Stimulated activated CD8-positive, alpha-beta memory T cell treated with anti-CD3 and anti-CD28 coated beads, Interleukin-4, amount 100 ng/mL, for 48 hours (primary cell): ENCODE results near the gene LSM14B.
"Not testable (repeated sequence)": the region's sequence is repeated elsewhere in the genome, so short reads cannot be mapped to it uniquely, and the experiment has no call there.

Experiments
- DNase-seq: peaks from one replicate; pipeline ENCODE4 v3.0.0-alpha.2; 2020

LSM14B gene

GRCh38 chr20:62114894-62115293 is 7.4 kb upstream of the LSM14B start:
- no peak for DNase-seq

- DNase-seq: not testable (repeated sequence)
Measured at GRCh38 chr20:62115800-62116407, 6.4 kb upstream of the LSM14B start.

GRCh38 chr20:62116558-62117361 is 5.5 kb upstream of the LSM14B start:
- no peak for DNase-seq

GRCh38 chr20:62117362-62117646 is 5.0 kb upstream of the LSM14B start:
- DNase-seq: no peak

- peak; percentile 63 for DNase-seq
Measured at GRCh38 chr20:62117658-62118057, 4.6 kb upstream of the LSM14B start.

- DNase-seq: no peak
Measured at GRCh38 chr20:62118113-62119043, 3.9 kb upstream of the LSM14B start.

GRCh38 chr20:62119115-62119514 is 3.2 kb upstream of the LSM14B start:
- DNase-seq: no peak

GRCh38 chr20:62119591-62120364 is 2.5 kb upstream of the LSM14B start:
- DNase-seq: no peak

- DNase-seq: no peak
Measured at GRCh38 chr20:62120365-62120762, 1.9 kb upstream of the LSM14B start.

- no peak for DNase-seq
Measured at GRCh38 chr20:62120990-62121775, 1.1 kb upstream of the LSM14B start.

- peak; percentile 56 for DNase-seq
Measured at GRCh38 chr20:62122654-62123449, 577 bp downstream of the LSM14B start.

- no peak for DNase-seq
Measured at GRCh38 chr20:62123450-62124118, 1.3 kb downstream of the LSM14B start.

- DNase-seq: no peak
Measured at GRCh38 chr20:62126141-62126540, 3.9 kb downstream of the LSM14B start.

GRCh38 chr20:62127799-62128198 is 5.5 kb downstream of the LSM14B start:
- DNase-seq: no peak

GRCh38 chr20:62128502-62128901 is 6.2 kb downstream of the LSM14B start:
- DNase-seq: no peak

- DNase-seq: no peak
Measured at GRCh38 chr20:62129731-62130531, 7.7 kb downstream of the LSM14B start.

GRCh38 chr20:62131560-62132320 is 9.5 kb downstream of the LSM14B start:
- DNase-seq: no peak

GRCh38 chr20:62132421-62132820 is 10.1 kb downstream of the LSM14B start:
- no peak for DNase-seq
